Progenitor cell of endocrine pancreas (in vitro differentiated cells): ENCODE data around the gene PGAP1. TPM values are rescaled to one million over a fixed set of nuclear protein-coding genes. Genes with fewer than 3 reads are reported as not detected.
"Not testable (repeated sequence)": the region's sequence is repeated elsewhere in the genome, so short reads cannot be mapped to it uniquely, and the experiment has no call there.

Source experiments
- DNase-seq: peaks from one replicate; pipeline ENCODE4 v3.0.0; 2021; ENCODE audit warnings: low spot score; ENCODE audit not compliant: unreplicated experiment
- H3K27ac Mint-ChIP-seq: 2 replicates; pipeline ENCODE4 v1.8.0; 2021; ENCODE audit warnings: mild to moderate bottlenecking, moderate library complexity, mixed read lengths
- H3K27me3 Mint-ChIP-seq: 2 replicates; pipeline ENCODE4 v1.8.0; 2021; ENCODE audit warnings: mixed read lengths
- H3K36me3 Mint-ChIP-seq: 2 replicates; pipeline ENCODE4 v1.8.0; 2022; ENCODE audit warnings: mixed read lengths; ENCODE audit not compliant: insufficient read depth
- H3K4me1 Mint-ChIP-seq: 2 replicates; pipeline ENCODE4 v1.8.0; 2021; ENCODE audit warnings: low read depth, mixed read lengths
- H3K4me3 Mint-ChIP-seq: 2 replicates; pipeline ENCODE4 v1.8.0; 2021; ENCODE audit warnings: low read depth, mild to moderate bottlenecking, moderate library complexity, mixed read lengths
- H3K9me3 Mint-ChIP-seq: 2 replicates; pipeline ENCODE4 v1.8.0; 2021; ENCODE audit warnings: low read depth, mixed read lengths
- total RNA-seq: library from RNA; stranded (reverse); gene quantifications from 2 replicates; pipeline ENCODE4 v1.2.1, GENCODE V29; 2021
- TF ChIP-seq, protein P1 (sequence below): fragments of 200-600 bp; sonication (generic); IDR thresholded peaks from one replicate; pipeline ENCODE4 v1.5.0; 2021; ENCODE audit warnings: antibody characterized with exemption, mild to moderate bottlenecking; ENCODE audit not compliant: unreplicated experiment

The PGAP1 gene
- total RNA-seq, 1 donor from 2014 or later, result 54.8 TPM

GRCh38 chr2:196915507-196916189 is 10.9 kb downstream of the PGAP1 start:
- H3K27me3 Mint-ChIP-seq, result no peaks in the 10 kb centered on the region

DNA sequence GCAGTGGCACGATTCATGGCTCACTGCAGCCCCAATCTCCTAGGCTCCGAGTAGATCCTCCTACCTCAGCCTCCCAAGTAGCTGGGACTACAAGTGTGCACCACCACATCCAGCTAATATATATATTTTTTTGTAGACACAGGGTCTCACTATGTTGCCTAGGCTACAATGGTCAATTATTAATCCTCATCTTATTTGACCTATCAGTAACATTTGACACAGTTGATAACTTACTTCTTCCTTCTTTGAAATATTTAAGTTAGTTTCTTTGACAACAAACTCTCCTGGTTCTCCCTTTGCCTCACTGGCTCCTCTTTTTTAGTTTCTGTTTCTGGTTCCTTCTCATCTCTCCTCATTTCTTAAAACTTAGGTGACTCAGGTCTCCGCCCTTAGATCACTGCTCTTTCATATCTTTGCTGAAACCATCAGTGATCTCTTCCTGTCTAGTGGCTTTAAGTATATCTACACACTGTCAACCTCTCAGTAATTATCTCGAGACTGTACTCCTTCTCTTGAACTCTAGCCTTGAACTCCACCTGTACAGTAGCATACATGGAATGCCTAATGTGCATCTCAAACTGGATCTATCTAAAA is 11.5 kb downstream of the PGAP1 start:
- no peak for DNase-seq
- Mint-ChIP-seq H3K36me3 (peaks cover 63% of the 10 kb centered on the region), H3K9me3 (peaks cover 14% of the 10 kb centered on the region), H3K4me3 (no peak overlapping the region), H3K27me3 (no peaks in the 10 kb centered on the region), H3K4me1 (peaks cover 17% of the 10 kb centered on the region), H3K27ac (no peak overlapping the region)
- TF ChIP-seq, protein P1, sequence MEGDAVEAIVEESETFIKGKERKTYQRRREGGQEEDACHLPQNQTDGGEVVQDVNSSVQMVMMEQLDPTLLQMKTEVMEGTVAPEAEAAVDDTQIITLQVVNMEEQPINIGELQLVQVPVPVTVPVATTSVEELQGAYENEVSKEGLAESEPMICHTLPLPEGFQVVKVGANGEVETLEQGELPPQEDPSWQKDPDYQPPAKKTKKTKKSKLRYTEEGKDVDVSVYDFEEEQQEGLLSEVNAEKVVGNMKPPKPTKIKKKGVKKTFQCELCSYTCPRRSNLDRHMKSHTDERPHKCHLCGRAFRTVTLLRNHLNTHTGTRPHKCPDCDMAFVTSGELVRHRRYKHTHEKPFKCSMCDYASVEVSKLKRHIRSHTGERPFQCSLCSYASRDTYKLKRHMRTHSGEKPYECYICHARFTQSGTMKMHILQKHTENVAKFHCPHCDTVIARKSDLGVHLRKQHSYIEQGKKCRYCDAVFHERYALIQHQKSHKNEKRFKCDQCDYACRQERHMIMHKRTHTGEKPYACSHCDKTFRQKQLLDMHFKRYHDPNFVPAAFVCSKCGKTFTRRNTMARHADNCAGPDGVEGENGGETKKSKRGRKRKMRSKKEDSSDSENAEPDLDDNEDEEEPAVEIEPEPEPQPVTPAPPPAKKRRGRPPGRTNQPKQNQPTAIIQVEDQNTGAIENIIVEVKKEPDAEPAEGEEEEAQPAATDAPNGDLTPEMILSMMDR, result no peak

More at GRCh38 chr2:196915507-196916189, 10.9 kb downstream of the PGAP1 start:
- Mint-ChIP-seq H3K4me1 (peaks cover 19% of the 10 kb centered on the region), H3K36me3 (peaks cover 63% of the 10 kb centered on the region), H3K9me3 (peaks cover 14% of the 10 kb centered on the region), H3K27ac (no peak overlapping the region), H3K4me3 (no peak overlapping the region)
- no peak for DNase-seq
- TF ChIP-seq, protein P1, result no peak

DNA sequence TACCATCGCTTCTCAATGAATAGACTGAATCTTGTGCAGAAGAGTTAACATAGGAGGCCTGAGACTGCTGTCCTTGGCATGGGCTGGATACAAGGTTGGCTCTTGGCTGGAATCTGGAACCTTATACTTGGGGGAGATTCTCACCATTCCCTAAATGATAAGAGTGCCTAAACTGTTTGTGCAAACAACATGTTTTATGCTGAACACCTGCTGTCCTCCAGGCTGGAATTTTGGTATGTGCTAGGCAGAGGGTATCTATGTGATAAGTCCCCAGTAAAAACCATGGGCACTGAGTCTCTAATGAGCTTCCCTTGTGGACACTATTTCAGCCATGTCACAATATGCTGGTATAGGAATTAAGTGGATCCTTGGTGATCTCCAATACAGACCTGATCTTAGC is 12.8 kb downstream of the PGAP1 start:
- TF ChIP-seq, protein P1, result no peak
- H3K36me3 Mint-ChIP-seq, result peaks cover 55% of the 10 kb centered on the region
- H3K9me3 Mint-ChIP-seq, result peaks cover 9% of the 10 kb centered on the region
- no peaks in the 10 kb centered on the region for H3K27me3 Mint-ChIP-seq
- peak overlapping the region; percentile 41 for H3K27ac Mint-ChIP-seq
- H3K4me3 Mint-ChIP-seq, result no peak overlapping the region
- DNase-seq, result no peak
- peaks cover 10% of the 10 kb centered on the region for H3K4me1 Mint-ChIP-seq

- peaks cover 11% of the 10 kb centered on the region for H3K36me3 Mint-ChIP-seq
These were observed 21.1 kb downstream of the PGAP1 start for GRCh38 chr2:196905365-196905764.

GRCh38 chr2:196902828-196903227 is 23.7 kb downstream of the PGAP1 start:
- Mint-ChIP-seq H3K27ac (no peak overlapping the region), H3K9me3 (no peaks in the 10 kb centered on the region), H3K4me3 (no peak overlapping the region), H3K27me3 (no peaks in the 10 kb centered on the region), H3K4me1 (peaks cover 2% of the 10 kb centered on the region), H3K36me3 (peaks cover 16% of the 10 kb centered on the region)
- TF ChIP-seq, protein P1, result no peak
- DNase-seq, result no peak

More at GRCh38 chr2:196905365-196905764, 21.1 kb downstream of the PGAP1 start:
- DNase-seq, H3K9me3 Mint-ChIP-seq, H3K27me3 Mint-ChIP-seq, H3K4me1 Mint-ChIP-seq: not testable (repeated sequence)
- Mint-ChIP-seq H3K27ac (peak overlapping the region; percentile 91), H3K4me3 (peak overlapping the region; percentile 66)

DNA sequence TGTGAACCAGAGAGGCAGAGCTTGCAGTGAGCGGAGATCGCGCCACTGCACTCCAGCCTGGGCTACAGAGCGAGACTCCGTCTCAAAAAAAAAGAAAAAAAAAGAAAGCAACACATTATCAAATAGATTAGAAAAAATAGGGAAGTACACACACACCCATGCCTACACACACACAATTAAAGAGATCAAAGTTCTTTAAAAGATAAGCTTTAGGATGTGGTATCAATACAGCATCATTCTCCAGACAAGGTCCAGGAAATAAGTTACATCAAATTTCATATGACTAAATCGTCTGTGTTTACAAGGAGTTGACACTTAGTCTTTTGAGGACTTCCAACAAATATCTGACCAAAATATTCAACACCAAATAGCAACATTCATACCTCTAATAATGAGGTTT is 25.7 kb downstream of the PGAP1 start:
- DNase-seq, result no peak
- Mint-ChIP-seq H3K27me3 (no peaks in the 10 kb centered on the region), H3K36me3 (peaks cover 19% of the 10 kb centered on the region), H3K27ac (no peak overlapping the region), H3K4me3 (no peak overlapping the region), H3K4me1 (peaks cover 2% of the 10 kb centered on the region), H3K9me3 (no peaks in the 10 kb centered on the region)
- TF ChIP-seq, protein P1, result no peak
